ENCODE results near the gene AQP11. TPM values are rescaled to one million over a fixed set of nuclear protein-coding genes. Genes with fewer than 3 reads are reported as not detected.
"Not testable (repeated sequence)": the region's sequence is repeated elsewhere in the genome, so short reads cannot be mapped to it uniquely, and the experiment has no call there.

The AQP11 gene
- total RNA-seq, 2 experiments from 2014 or later: 0.14 to 0.27 TPM

DNA sequence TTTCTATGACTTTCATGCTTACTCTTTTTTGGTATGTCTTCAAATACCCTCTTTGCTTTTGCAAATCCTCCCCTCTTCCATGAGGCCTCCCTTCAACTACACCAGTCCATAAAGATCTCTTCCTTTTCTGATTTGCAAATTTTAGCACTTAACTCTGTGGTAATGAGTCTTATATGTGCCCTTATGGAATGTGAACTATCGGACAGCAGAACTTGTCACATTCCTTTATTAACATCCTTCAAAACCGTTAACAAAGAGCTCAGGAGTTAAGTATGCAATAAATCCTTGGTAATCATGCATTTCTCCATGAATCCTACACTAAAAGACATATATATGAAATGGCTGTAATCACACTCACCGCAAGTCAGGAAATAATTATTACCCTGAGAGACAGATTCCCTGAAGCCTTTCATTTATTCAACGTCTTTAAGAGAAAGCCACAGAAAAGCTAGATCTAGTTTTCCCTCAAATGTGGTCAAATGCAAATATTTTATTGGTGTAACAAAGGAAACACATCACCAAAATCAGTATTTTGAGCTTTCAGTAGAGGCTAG, 40.5 kb downstream of the AQP11 start:
- no peak overlapping the region for H3K27ac Mint-ChIP-seq
- H3K4me1 Mint-ChIP-seq: peaks cover 41% of the 10 kb centered on the region
- H3K27me3 Mint-ChIP-seq: no peaks in the 10 kb centered on the region
- H3K4me3 Mint-ChIP-seq: no peak overlapping the region
- no peak for DNase-seq
- no peaks in the 10 kb centered on the region for H3K9me3 Mint-ChIP-seq
- H3K36me3 Mint-ChIP-seq: peaks cover 32% of the 10 kb centered on the region

DNA sequence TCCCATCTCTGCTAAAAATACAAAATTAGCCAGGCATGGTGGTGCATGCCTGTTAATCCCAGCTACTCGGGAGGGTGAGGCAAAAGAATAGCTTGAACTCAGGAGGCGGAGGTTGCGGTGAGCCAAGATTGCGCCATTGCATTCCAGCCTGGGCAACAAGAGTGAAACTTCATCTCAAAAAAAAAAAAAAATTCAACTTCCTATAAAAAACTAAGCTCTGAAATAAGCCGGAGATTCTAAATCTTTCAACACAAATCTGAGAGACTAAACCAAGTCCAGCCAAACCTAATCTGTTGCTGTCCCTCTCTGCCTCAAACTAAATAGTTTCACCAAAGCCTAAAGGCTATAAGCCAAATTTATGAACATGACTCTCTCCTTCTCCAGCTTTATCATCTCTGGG, 44.2 kb downstream of the AQP11 start:
- H3K36me3 Mint-ChIP-seq: peaks cover 40% of the 10 kb centered on the region
- H3K4me1 Mint-ChIP-seq: peaks cover 56% of the 10 kb centered on the region

DNA sequence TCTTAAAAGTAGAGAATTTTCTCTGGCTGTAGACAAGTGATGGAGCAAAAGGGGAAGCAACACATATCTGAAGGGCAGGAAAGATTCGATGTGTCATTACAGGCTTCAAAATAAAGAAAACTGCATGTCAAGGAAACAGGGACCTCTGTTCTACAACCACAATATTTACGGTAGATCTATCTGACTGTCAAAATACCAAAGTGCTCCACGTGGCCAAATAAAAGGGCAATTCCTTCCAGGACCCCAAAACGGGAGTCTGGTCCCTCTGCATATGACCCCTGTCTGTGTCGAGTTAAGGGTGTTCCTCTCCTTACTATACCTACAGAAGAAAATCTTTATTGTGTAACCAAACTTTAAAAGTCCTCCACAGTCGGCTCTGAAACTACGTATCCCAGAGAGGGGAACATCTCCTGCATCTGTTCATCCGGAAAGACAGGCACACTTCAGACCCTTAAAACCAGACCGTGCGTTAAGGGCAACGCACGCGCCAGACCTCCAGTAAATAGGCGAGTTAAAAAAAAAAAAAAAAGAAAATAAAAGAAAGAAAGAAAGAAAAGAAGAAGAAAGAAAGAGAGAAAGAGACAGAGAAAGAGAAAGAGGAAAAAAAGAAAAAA, 47.1 kb downstream of the AQP11 start:
- Mint-ChIP-seq H3K4me1 (peaks cover 38% of the 10 kb centered on the region), H3K36me3 (peaks cover 32% of the 10 kb centered on the region)

More for the DNA sequence above, 44.2 kb downstream of the AQP11 start:
- not testable (repeated sequence) for H3K27me3 Mint-ChIP-seq, H3K27ac Mint-ChIP-seq, H3K9me3 Mint-ChIP-seq, H3K4me3 Mint-ChIP-seq, DNase-seq

DNA sequence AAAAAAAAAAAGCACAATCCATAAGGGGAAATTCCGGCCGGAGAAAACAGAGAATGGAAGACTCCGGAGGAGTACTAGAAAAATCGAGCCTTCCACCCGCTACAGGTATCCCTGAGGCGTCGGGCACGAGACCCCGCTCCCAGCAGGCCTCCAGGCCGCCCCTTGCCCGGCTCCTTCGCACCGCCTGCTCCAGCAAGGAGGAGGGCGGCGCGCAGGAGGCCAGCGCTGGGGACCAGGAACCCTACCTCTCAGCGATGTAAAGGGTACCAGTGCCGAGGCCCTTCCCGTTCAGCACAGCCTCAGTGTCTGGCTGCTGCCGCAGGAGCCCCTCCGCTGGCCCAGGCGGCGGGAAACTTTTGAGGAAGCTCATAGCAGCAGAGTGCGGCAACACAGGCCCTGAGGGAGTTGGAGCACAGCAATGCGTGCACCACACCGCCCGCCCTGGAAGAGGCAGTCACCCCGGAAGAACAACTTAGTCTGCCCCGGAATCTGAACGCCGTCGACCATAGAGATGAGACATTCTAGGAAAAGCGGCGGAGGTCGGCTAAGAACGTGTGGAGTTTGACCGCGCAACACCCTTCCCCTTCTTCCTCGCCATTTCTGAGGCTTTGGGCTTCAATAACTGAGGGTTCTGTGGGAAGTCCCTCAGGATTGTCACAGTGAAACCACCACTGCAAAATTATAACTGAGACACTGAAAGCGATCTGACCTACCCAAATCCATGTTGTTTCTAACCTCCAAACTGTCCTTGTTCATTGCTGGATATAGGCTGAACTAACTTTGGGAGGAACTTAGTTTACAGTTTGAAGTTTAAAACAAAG, 47.8 kb downstream of the AQP11 start, which contains the start of gene CLNS1A:
Gene CLNS1A (minus strand): TSS at position 450 of the 821 bp plus-strand sequence. CDS start 80 bp downstream, at position 370.
- Mint-ChIP-seq H3K4me3 (peak within 1 kb of the TSS; percentile 92), H3K9me3 (peaks cover 3% of the 10 kb centered on the region), H3K27me3 (no peaks in the 10 kb centered on the region), H3K4me1 (peaks cover 34% of the 10 kb centered on the region), H3K27ac (peak within 1 kb of the TSS; percentile 93), H3K36me3 (peaks cover 28% of the 10 kb centered on the region)
- DNase-seq: peak; percentile 84

More for the DNA sequence above, 47.1 kb downstream of the AQP11 start:
- Mint-ChIP-seq H3K27me3 (no peaks in the 10 kb centered on the region), H3K4me3 (peak overlapping the region; percentile 92), H3K27ac (peak overlapping the region; percentile 93), H3K9me3 (peaks cover 3% of the 10 kb centered on the region)
- no peak for DNase-seq

DNA sequence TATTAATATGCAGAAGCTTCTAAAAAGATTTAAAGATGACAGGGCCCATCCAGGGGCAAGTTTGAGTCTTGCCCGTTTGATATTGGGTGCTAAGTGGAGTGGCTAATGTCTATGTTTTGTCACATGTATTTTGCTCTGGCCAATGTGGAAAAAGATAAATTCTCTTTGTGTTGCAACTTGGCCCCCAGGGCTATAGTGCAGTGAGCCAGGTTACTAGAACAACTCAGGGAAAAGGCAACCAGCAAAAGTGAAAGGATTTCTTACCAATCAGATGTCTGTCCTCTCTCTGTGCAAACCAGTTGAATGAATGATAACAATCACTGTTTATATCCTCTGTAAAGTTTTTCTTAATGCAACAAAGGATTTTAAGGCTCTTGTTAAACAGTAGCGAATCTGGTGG, 52.5 kb downstream of the AQP11 start:
- peaks cover 2% of the 10 kb centered on the region for H3K36me3 Mint-ChIP-seq
- H3K4me3 Mint-ChIP-seq: no peak overlapping the region
- H3K9me3 Mint-ChIP-seq: peaks cover 3% of the 10 kb centered on the region
- DNase-seq: no peak
- H3K27me3 Mint-ChIP-seq: peaks cover 6% of the 10 kb centered on the region
- peaks cover 5% of the 10 kb centered on the region for H3K4me1 Mint-ChIP-seq
- no peak overlapping the region for H3K27ac Mint-ChIP-seq

DNA sequence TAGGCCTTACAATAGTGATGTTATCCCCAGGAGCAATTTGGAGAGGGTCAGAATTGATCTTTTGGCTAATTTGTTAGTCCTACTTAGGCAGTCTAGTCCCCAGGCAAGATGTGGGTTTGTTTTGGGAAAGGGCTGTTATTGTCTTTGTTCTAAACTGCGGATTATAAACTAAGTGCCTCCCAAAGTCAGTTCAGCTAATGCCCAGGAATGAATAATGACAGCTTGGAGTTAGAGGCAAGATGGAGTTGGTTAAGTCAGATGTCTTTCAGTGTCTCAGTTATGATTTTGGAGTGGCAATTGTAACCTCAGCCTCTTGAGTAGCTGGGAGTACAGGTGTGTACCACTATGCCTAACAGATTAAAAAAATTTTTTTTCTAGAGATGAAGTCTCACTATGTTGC, 55.1 kb downstream of the AQP11 start:
- H3K27ac Mint-ChIP-seq: no peak overlapping the region
- peaks cover 3% of the 10 kb centered on the region for H3K9me3 Mint-ChIP-seq
- peaks cover 6% of the 10 kb centered on the region for H3K27me3 Mint-ChIP-seq
- no peak overlapping the region for H3K4me3 Mint-ChIP-seq
- H3K36me3 Mint-ChIP-seq: no peaks in the 10 kb centered on the region
- no peaks in the 10 kb centered on the region for H3K4me1 Mint-ChIP-seq
- DNase-seq: no peak

DNA sequence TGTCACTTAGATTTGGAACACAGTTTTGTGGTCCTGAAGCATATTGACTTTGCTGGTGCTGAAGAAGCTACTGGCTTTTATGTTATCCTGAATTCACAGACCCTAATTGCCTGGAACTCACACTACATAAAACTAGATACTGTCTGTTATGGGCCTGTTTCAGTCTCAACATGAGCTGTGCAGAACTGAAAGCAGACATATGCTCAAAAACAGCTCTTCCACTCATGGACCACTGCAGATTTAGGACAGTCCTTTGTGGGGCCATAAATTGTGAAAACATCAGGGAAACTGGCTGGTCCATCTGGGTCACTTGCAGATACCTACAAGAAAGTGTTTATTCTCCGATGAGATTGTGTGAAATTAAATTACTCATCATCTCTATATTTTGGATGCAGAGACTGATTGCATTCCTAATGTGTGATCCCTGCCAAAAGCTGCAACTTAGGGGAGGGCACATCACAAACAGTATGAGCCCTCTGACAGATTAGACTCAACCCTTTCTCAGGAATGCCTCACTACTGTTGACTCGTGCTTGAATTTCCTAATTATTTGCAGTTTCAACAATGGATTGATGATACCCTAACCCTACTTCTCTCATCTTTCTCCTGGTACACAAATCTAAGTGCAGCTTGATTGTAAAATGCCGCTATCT, 58.0 kb downstream of the AQP11 start:
- Mint-ChIP-seq H3K9me3 (no peaks in the 10 kb centered on the region), H3K4me1 (no peaks in the 10 kb centered on the region), H3K4me3 (no peak overlapping the region), H3K27ac (no peak overlapping the region), H3K36me3 (no peaks in the 10 kb centered on the region), H3K27me3 (peaks cover 6% of the 10 kb centered on the region)
- DNase-seq: no peak

DNA sequence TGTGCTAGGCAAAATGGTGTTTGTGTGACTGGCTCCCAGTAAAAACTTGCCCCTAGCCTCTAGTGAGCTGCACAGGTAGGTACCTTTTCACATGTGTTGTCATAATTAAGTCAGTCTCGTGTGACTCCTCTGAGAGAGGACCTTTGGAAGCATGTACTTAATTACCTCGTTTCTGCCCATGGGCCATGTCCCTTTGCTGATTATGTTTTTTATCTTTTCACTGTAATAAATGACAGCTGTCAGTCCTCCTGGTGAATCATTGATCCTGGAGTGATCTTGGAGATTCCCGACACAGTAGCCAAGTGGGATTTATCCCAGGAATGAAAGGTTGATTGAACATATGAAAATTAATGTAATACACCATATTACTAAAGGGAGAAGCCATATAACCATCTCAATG, 60.4 kb downstream of the AQP11 start:
- DNase-seq: no peak
- no peaks in the 10 kb centered on the region for H3K4me1 Mint-ChIP-seq
- H3K27me3 Mint-ChIP-seq: no peaks in the 10 kb centered on the region
- no peak overlapping the region for H3K27ac Mint-ChIP-seq
- no peaks in the 10 kb centered on the region for H3K9me3 Mint-ChIP-seq
- no peaks in the 10 kb centered on the region for H3K36me3 Mint-ChIP-seq
- no peak overlapping the region for H3K4me3 Mint-ChIP-seq

DNA sequence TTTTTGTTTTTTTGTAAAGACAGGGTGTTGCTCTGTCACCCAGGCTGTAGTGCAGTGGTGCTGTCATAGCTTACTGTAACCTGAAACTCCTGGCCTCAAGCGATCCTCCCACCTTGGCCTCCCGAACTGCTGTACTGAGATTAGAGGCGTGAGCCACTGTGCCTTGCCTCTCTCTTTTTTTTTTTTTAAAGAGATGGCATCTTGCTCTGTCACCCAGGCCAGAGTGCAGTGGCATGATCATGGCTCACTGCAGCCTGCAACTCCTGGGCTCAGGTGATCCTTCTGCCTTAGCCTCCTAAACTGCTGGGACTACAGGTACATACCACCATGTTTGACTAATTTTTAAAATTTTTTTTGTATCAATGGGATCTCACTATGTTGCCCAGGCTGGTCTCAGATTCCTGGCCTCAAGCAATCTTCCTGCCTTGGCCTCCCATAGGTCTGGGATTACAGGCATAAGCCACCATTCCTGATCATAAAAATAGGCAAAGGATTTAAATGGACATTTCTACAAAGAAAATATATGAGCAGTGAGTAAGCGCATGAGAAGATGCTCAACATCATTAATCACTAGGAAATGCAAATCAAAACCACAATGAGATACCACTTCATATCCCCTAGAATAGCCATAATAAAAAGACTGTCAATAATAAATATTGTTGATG, 65.1 kb downstream of the AQP11 start:
- no peaks in the 10 kb centered on the region for H3K36me3 Mint-ChIP-seq
- no peaks in the 10 kb centered on the region for H3K4me1 Mint-ChIP-seq
- H3K27me3 Mint-ChIP-seq: no peaks in the 10 kb centered on the region
- no peak overlapping the region for H3K4me3 Mint-ChIP-seq
- no peaks in the 10 kb centered on the region for H3K9me3 Mint-ChIP-seq
- no peak overlapping the region for H3K27ac Mint-ChIP-seq
- DNase-seq: no peak

DNA sequence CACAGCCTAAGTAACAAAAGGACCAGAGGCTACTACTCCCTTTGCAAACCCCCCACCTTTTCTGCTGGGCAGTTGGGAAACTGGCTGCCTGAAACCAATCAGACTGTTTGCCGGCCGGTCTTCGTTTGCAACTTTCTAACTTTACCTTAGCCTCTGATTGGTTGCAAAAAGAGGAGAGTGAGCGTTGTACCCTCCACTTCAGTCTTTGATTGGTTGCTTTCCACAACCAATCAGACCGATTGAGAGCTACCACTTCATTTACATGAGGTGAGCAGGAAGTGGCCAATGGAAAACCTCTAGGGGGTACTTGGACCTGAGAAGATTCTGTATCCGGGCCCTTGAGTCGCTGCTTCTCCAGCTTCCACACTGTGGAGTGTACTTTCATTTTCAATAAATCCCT, 66.6 kb downstream of the AQP11 start:
- Mint-ChIP-seq H3K27ac (no peak overlapping the region), H3K27me3 (no peaks in the 10 kb centered on the region), H3K36me3 (no peaks in the 10 kb centered on the region), H3K4me1 (no peaks in the 10 kb centered on the region), H3K4me3 (no peak overlapping the region), H3K9me3 (no peaks in the 10 kb centered on the region)
- DNase-seq: no peak

DNA sequence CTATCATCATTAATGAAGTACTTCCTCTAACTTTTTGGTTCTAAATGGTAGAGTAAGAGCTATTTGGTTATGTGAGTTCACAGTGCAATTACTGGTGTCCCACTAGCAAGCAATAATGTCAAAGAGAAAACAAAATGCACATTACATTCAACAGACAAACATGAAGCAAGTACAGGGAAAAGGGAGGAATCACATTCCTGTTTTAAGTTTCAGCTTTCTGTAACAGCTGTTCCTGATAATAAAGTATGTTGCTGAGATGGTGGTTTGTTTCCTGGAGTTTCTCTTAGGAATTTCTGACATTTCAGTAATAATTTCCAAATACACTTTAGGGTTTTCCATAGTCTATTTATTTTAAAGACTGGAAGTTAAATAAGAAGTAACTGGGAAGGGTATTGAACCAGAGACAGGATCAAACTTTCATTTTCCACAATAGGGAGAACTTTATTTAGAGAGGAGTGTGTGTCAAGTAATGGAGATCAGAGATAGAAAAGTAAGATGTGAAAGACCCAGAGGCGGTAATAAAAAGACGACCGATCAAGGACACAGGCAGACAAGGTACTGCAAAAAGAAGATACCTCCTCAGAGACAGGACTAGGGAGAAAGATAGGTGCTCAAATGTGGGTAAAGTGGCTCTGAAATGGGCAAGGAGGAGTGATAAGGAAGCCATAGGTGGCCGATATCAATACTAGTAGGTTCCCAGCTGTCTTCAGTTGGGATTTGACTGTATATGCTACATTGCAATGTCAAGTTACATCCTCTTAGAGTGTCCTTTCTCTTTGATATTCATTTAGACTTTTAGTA, 68.7 kb downstream of the AQP11 start:
- no peak for DNase-seq
- no peaks in the 10 kb centered on the region for H3K36me3 Mint-ChIP-seq

More for the DNA sequence above, 68.7 kb downstream of the AQP11 start:
- no peaks in the 10 kb centered on the region for H3K4me1 Mint-ChIP-seq
- no peak overlapping the region for H3K27ac Mint-ChIP-seq
- H3K9me3 Mint-ChIP-seq: no peaks in the 10 kb centered on the region
- H3K4me3 Mint-ChIP-seq: no peak overlapping the region
- no peaks in the 10 kb centered on the region for H3K27me3 Mint-ChIP-seq
